ENCODE results near the gene MIB1.

DNA sequence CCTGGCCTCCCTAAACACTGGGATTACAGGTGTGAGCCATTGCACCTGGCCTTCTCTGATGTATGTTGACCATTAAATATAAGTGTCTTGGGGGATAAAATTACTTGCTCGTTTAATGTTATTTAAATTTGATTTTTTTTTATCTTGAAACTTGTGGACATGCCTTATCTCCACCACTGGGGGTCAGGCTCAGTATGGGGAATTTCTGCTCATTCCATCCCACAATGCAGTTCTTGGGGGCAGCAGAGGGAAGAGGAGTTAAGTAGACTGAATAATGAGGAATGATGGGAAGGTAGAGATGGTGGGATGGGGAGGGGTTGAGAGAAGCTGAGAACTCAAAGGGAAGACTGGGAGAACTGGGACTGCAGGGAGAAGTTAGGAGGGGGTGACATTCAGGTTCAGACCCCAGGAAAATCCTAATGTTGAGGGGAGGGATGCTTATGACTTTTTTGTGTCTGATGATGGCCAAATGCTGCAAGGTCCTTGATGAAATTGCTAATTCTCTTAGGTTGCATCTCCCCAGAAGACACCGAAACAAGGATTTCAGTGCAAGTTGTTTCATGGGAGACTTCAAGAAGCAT lies 174.2 kb downstream of the MIB1 start:
- TF ChIP-seq, protein P1, sequence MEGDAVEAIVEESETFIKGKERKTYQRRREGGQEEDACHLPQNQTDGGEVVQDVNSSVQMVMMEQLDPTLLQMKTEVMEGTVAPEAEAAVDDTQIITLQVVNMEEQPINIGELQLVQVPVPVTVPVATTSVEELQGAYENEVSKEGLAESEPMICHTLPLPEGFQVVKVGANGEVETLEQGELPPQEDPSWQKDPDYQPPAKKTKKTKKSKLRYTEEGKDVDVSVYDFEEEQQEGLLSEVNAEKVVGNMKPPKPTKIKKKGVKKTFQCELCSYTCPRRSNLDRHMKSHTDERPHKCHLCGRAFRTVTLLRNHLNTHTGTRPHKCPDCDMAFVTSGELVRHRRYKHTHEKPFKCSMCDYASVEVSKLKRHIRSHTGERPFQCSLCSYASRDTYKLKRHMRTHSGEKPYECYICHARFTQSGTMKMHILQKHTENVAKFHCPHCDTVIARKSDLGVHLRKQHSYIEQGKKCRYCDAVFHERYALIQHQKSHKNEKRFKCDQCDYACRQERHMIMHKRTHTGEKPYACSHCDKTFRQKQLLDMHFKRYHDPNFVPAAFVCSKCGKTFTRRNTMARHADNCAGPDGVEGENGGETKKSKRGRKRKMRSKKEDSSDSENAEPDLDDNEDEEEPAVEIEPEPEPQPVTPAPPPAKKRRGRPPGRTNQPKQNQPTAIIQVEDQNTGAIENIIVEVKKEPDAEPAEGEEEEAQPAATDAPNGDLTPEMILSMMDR (IDR thresholded peaks at IDR 0.05): peak; percentile 69
- TF ChIP-seq ZFX (IDR thresholded peaks at IDR 0.05; ENCODE audit: borderline replicate concordance): no peak

All from 22Rv1 (cell line).